Activated T-cell treated with anti-CD3 and anti-CD28 coated beads for 48 hours (primary cell): ENCODE data around the gene TMEM161B.
"Not testable (repeated sequence)": the region's sequence is repeated elsewhere in the genome, so short reads cannot be mapped to it uniquely, and the experiment has no call there.

Experiments
- DNase-seq: peaks from one replicate; pipeline ENCODE4 v3.0.0-alpha.2; 2020; ENCODE audit warnings: low read depth

Gene TMEM161B

GRCh38 chr5:88248743-88249540 is 19.7 kb downstream of the TMEM161B start:
- DNase-seq, result no peak

GRCh38 chr5:88248094-88248493 is 20.6 kb downstream of the TMEM161B start:
- no peak for DNase-seq

DNA sequence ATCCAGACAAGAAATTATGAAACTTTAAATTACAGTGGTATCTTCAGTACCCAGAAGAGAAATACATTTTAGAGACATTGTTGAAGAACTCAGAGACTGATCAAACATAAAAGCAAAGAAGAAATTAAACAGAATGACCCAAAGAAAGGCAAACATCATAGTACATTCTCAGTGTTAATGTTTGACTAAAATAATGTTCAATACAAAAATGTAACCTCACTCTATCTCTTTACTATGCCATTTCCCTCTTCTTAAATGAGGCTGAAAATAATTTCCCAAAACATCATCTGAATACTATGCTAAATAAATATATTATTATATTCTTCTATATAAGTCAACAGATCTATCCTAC is 22.8 kb downstream of the TMEM161B start:
- no peak for DNase-seq

DNA sequence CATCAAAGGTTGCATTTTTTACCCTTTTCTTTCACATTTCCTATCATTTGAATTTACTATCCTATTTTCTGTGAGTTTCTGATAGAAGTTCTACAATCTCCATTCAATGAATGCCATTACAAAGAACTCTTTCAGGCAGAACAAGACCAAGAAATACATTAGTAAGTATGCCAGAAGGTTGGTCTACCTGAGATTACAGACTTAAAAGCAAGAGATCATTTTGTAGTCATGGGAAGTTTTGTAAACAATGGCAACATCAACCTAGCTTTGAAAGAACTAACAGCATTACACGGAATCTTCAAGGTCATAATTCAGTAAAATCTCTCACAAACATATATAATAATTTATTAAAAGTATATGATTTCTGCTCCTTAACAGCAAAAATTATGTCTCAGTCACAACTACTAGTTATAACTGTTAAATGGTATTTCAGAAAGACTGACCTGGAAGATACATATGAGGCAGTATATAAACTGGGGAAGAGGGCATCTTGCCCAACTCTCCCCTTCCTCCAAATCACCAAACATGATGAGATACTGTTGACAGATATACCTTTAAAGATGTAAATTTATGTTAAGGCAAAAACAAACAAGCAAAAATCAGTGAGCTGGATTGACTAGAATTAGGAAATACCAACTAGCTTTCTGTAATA is 23.3 kb downstream of the TMEM161B start:
- DNase-seq, result no peak

GRCh38 chr5:88244686-88245085 is 24.0 kb downstream of the TMEM161B start:
- no peak for DNase-seq

DNA sequence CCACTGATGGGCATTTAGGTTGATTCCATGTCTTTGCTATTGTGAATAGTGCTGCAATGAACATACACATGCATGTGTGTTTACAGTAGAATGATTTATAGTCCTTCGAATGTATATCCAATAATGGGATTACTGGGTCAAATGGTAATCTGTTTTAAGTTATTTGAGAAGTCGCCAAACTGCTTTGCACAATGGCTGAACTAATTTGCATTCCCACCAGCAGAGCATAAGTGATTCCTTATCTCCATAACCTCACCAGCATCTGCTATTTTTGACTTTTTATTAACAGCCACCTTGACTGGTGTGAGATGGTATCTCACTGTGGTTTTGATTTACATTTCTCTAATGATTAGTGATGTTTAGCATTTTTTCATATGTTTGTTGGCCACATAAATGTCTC is 25.2 kb downstream of the TMEM161B start:
- not testable (repeated sequence) for DNase-seq

DNA sequence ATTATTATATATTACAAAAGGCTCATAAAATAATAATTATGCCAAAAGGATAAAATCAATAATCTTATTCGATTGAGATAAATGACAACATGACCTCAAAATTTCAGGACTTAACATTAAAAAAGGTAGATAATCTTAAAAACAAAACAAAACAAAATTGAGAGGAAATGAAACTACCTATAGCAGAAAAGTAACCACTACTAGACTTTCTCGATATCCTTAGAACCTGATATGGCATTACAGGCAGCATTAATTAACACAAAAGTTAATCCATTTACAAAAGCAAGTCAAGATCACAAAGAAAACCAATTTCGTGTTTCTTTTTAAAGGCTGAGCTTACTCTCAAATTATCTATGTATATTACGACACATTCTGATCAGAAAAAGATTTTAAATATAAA is 29.9 kb downstream of the TMEM161B start:
- DNase-seq, result no peak

DNA sequence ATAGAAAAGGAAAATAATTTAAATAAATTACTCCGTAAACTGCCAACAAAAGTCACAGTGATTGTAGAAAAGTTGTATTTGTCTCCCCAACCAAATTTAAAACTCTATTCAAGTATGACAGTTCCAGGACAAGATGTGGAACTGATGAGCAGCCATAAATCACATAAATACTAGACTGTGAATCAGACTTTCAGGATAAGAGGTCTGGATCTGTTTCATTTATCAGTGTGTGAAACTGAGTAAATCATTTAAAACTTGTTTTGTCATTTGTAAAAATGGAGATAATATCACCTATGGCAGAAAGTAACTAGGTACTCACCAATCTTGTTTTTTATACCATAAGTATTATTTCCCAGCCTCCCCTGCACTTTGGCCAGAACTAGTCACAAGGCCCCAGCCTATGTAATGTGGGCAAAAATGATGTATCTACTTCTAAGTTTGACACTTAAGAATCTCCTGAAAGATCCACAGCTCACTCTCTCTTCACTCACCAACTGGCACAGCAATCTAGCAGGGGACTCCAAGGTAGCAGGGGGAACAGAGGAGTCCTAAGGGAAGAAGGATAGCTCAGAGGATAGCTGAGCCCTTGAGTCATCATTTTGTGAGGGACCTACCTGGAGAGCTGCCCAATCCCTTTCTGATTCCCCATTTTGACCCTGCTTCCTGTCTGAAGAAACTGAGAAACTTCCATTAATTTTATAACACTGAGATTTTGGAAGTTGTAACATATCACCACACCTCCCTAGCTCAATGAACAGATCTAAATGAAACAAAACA is 31.6 kb downstream of the TMEM161B start:
- DNase-seq, result no peak

- DNase-seq, result no peak
Measured at GRCh38 chr5:88235828-88236227, 32.8 kb downstream of the TMEM161B start.

DNA sequence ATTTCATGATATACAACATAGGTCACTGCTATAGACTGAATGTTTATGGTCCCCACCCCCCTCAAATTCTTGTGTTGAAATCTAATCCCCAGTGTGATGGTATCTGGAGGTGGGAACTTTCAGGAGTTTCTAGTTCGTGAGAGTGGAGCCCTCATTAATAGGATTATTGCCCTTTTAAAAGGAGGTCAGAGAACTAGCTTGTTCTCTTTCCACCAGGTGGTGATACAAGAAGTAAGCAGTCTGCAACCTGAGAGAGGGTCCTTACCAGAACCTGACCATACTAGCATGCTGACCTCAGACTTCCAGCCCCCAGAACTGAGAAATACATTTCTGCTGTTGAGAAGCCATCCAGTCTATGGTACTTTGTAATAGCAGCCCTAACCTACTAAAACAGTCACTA is 33.3 kb downstream of the TMEM161B start:
- DNase-seq, result no peak

GRCh38 chr5:88230546-88231066 is 38.0 kb downstream of the TMEM161B start:
- DNase-seq, result no peak

DNA sequence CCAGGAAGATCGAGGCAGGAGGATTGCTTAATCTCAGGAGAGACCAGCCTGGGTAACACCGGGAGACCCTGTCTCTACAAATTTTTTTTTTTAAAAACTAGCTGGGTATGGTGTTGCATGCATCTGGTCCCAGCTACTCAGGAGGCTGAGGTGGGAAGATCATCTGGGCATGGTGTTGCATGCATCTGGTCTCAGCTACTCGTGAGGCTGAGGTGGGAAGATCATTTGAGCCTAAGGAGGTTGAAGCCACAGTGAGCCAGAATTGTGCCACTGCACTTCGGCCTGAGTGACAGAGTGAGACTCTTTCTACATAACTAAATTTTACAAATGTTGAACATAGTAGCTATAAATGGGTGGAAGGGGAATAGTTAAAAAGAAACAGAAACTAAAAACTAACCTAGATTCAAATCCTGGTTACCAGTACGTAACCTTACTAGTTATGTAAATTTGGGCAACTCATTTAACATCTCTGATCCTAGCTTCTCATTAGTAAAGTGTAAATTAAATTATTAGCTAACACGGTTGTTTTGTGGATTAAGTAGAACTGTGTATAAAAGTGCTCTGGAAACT is 41.7 kb downstream of the TMEM161B start:
- DNase-seq, result no peak

- DNase-seq, result no peak
Measured at GRCh38 chr5:88214655-88215054, 54.0 kb downstream of the TMEM161B start.

GRCh38 chr5:88207575-88207974 is 61.1 kb downstream of the TMEM161B start:
- DNase-seq, result no peak

DNA sequence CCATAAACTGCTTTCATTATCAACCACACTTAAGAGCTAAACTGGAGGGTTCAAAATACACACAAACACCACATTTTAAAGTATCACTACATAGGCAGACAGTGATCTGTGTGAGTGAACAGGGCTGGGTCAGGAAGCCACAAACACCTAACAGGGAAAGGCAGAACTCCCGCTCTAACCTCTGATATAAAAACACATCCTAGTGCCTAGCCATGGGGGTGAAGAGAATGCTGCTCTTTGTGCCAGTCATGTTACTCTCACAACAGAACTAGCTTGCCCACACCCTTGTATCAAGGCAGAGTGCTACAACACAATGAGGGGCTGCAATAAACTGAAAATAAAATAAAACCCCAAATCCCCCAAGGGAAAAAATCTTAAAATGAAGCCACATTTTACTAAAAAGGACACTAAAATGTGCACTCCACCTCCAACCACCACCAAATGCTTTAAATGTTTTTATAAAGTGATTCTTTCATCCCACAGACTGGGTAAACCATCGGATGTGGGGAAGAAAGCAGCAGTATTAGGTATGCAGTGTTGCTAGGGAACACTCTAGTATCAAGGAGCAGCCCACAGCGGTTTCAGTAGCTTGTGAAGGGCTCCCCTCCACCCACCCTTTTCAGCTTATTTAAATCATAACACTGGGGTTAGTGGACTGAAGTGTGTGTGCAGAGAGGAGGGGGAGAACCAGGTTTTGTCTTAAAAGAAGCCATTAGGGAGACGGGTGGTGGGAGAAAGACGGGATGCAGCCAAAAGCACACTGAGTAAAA is 64.5 kb downstream of the TMEM161B start:
- DNase-seq, result no peak

DNA sequence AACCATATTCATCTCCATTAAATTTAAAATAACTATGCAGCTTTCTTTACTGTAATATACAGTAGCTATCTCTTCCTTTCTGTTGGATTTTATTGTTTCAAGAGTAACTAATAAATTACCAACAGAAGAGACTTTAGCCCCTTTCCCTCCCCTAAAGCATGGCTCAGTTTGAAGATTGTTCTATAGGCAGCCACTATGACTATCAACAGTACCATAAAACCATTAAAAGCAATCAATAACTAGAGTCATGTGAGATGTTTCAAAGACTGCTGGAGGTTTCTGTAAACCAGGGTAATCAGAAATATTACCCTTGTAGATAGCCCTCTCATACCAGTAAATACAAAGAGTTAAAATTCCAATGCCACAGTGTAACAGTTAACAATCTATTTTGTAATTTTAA is 73.0 kb downstream of the TMEM161B start:
- no peak for DNase-seq

GRCh38 chr5:88193896-88194295 is 74.7 kb downstream of the TMEM161B start:
- no peak for DNase-seq

DNA sequence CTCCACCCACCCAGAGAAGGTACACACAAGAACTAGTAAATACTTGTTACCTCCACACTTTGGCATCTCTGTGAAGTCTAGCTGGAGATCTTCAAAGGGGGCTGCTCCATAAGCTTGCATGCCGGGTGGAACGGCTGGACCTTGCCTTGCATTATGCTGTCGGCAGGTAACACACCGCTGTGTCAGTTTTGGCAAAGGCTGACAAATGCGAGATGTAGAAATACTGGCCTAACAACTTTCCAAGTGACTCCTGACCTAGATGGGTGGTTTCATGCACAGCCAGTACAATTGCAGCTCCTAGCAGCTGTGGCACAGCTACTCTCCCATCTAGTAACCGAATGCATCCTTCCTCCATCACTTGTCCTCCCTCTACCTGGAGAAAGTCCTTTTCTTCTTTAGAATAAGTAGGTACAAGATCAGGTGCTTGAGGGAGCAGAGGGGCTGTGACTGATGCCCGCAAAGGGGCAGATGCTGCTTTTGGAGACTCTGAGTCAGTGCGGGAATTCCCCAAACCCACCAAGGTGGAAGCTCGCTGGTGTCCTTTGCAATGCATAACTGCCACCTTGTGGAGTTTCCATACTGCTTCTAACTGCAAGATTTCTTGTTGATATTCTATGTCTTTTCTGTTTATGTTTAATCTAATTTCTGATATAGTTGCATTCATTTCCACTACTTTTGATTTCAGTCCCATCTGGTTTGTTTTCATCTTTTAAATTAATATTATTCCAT is 78.4 kb downstream of the TMEM161B start:
- DNase-seq, result peak; percentile 29

- DNase-seq, result not testable (repeated sequence)
Measured at GRCh38 chr5:88189484-88189883, 79.2 kb downstream of the TMEM161B start.

GRCh38 chr5:88188458-88189132 is 80.0 kb downstream of the TMEM161B start:
- no peak for DNase-seq
